B cell (primary cell): Measurements from ENCODE around the gene WDR62.

Experiments used
- CTCF ChIP-seq: fragments of 200-600 bp; IDR thresholded peaks from one replicate; pipeline ENCODE4 v1.8.0; 2022; ENCODE audit warnings: antibody characterized with exemption, mild to moderate bottlenecking
- EZH2 ChIP-seq: IDR thresholded peaks from 2 replicates; pipeline ENCODE4 v1.6.1; 2012; ENCODE audit warnings: borderline replicate concordance, low read depth, mild to moderate bottlenecking, moderate library complexity, low read length; ENCODE audit not compliant: insufficient read depth, poor library complexity, severe bottlenecking

- no peak for TF ChIP-seq CTCF
- no peak for TF ChIP-seq EZH2
These were observed 22.2 kb upstream of the WDR62 start, which contains the start of gene CLIP3 for GRCh38 chr19:36032251-36033104.
